ENCODE results near the gene ZFAND2B.

Gene ZFAND2B

GRCh38 chr2:219210886-219211362 lies 4.3 kb downstream of the ZFAND2B start:
- DNase-seq (ENCODE audit: low read depth) = no peak
- TF ChIP-seq CTCF (conservative IDR thresholded peaks at IDR 0.05; ENCODE audit: control insufficient read depth, insufficient read depth, low read depth, low read length) = no peak
- no peak overlapping the region for H3K4me3 ChIP-seq (ENCODE audit: control insufficient read depth, low read depth, low read length)

GRCh38 chr2:219213026-219213415 lies 6.4 kb downstream of the ZFAND2B start:
- no peak overlapping the region for H3K4me3 ChIP-seq (ENCODE audit: control insufficient read depth, low read depth, low read length)
- no peak for TF ChIP-seq CTCF (conservative IDR thresholded peaks at IDR 0.05; ENCODE audit: control insufficient read depth, insufficient read depth, low read depth, low read length)
- no peak for DNase-seq (ENCODE audit: low read depth)

GRCh38 chr2:219213486-219214071 lies 7.0 kb downstream of the ZFAND2B start:
- TF ChIP-seq CTCF (conservative IDR thresholded peaks at IDR 0.05; ENCODE audit: control insufficient read depth, insufficient read depth, low read depth, low read length) = no peak
- no peak for DNase-seq (ENCODE audit: low read depth)
- no peak overlapping the region for H3K4me3 ChIP-seq (ENCODE audit: control insufficient read depth, low read depth, low read length)

GRCh38 chr2:219214141-219214540 lies 7.6 kb downstream of the ZFAND2B start:
- DNase-seq (ENCODE audit: low read depth) = no peak
- no peak overlapping the region for H3K4me3 ChIP-seq (ENCODE audit: control insufficient read depth, low read depth, low read length)
- no peak for TF ChIP-seq CTCF (conservative IDR thresholded peaks at IDR 0.05; ENCODE audit: control insufficient read depth, insufficient read depth, low read depth, low read length)

GRCh38 chr2:219214786-219215185 lies 8.2 kb downstream of the ZFAND2B start:
- no peak overlapping the region for H3K4me3 ChIP-seq (ENCODE audit: control insufficient read depth, low read depth, low read length)
- no peak for DNase-seq (ENCODE audit: low read depth)
- TF ChIP-seq CTCF (conservative IDR thresholded peaks at IDR 0.05; ENCODE audit: control insufficient read depth, insufficient read depth, low read depth, low read length) = no peak

- DNase-seq (ENCODE audit: low read depth) = no peak
- TF ChIP-seq CTCF (conservative IDR thresholded peaks at IDR 0.05; ENCODE audit: control insufficient read depth, insufficient read depth, low read depth, low read length) = no peak
- no peak overlapping the region for H3K4me3 ChIP-seq (ENCODE audit: control insufficient read depth, low read depth, low read length)
These were observed 9.4 kb downstream of the ZFAND2B start for GRCh38 chr2:219215871-219216534.
